Transverse colon (tissue), 4 donors: ENCODE measurements around the gene PGM5.

Experiments
- EP300 ChIP-seq: sonication (generic); formaldehyde crosslinking; IDR thresholded peaks from one replicate; pipeline ENCODE4 v1.6.1; 2017; ENCODE audit warnings: antibody characterized with exemption, low read depth
- POLR2A ChIP-seq: fragments of 450-650 bp; IDR thresholded peaks from one replicate; pipeline ENCODE4 v1.6.1; 2016; ENCODE audit warnings: antibody characterized with exemption, mild to moderate bottlenecking, moderate library complexity
- POLR2AphosphoS5 ChIP-seq, 3 donors: sonication (generic); formaldehyde crosslinking; IDR thresholded peaks; one replicate each; pipeline ENCODE4 v1.6.1; 2016; ENCODE audit warnings: antibody characterized with exemption in 3 of 3
- TF ChIP-seq, protein P1 (sequence below), 5 experiments: fragments of 200-600 bp in 3 of 5; fragments of 450-650 bp in 2 of 5; sonication (generic) in 3 of 5; IDR thresholded peaks; 1 replicate in 2 of 5; 2 replicates in 3 of 5; pipeline ENCODE4 v1.5.1; 2016 to 2017; ENCODE audit warnings: antibody characterized with exemption in 5 of 5, inconsistent platforms in 3 of 5, mild to moderate bottlenecking in 2 of 5, moderate library complexity in 1 of 5

DNA sequence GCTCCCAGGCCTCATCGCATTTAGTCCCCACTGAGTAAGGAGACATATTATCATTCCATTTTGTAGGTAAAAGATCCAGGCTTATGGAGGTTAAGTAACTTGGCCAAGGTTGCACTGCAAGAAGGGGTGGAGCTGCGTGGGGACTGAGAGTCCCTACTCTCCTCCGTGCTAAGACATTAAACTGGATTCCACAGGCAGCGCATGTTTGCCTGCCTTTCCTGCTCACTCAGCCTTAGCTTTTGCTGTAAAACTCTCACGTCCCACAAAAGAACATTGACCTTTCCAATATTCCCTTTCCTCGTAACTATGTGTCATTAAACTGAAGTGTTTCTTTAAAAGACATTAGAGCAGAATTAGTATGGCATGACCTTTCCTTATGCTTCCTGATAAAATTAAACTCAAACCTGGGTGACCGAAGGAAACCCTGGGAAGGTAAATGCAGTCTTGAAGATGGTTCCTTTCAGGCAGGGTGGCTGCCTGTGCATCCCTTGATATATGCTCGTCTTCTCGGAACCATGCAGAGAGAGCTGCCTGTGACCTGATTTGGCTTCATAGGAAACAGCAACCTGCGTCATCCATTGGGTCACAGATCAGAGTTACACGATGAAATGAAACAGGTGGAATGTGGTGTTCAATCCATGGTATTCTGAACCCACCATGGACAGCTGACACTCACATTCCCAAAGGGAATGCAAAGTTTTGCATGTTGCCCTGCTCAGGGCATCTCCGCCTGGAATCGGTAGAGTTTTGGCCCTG, 98.3 kb downstream of the PGM5 start:
- TF ChIP-seq, protein P1, sequence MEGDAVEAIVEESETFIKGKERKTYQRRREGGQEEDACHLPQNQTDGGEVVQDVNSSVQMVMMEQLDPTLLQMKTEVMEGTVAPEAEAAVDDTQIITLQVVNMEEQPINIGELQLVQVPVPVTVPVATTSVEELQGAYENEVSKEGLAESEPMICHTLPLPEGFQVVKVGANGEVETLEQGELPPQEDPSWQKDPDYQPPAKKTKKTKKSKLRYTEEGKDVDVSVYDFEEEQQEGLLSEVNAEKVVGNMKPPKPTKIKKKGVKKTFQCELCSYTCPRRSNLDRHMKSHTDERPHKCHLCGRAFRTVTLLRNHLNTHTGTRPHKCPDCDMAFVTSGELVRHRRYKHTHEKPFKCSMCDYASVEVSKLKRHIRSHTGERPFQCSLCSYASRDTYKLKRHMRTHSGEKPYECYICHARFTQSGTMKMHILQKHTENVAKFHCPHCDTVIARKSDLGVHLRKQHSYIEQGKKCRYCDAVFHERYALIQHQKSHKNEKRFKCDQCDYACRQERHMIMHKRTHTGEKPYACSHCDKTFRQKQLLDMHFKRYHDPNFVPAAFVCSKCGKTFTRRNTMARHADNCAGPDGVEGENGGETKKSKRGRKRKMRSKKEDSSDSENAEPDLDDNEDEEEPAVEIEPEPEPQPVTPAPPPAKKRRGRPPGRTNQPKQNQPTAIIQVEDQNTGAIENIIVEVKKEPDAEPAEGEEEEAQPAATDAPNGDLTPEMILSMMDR (IDR thresholded peaks at IDR 0.05), result no peak
- TF ChIP-seq POLR2A (no peak), POLR2AphosphoS5 (IDR thresholded peaks at IDR 0.05) (no peak), EP300 (no peak)
